ENCODE results near the gene MOBP. TPM values are rescaled to one million over a fixed set of nuclear protein-coding genes. Genes with fewer than 3 reads are reported as not detected.

Gene MOBP
- total RNA-seq, 4 donors from 2014 or later, result not detected

DNA sequence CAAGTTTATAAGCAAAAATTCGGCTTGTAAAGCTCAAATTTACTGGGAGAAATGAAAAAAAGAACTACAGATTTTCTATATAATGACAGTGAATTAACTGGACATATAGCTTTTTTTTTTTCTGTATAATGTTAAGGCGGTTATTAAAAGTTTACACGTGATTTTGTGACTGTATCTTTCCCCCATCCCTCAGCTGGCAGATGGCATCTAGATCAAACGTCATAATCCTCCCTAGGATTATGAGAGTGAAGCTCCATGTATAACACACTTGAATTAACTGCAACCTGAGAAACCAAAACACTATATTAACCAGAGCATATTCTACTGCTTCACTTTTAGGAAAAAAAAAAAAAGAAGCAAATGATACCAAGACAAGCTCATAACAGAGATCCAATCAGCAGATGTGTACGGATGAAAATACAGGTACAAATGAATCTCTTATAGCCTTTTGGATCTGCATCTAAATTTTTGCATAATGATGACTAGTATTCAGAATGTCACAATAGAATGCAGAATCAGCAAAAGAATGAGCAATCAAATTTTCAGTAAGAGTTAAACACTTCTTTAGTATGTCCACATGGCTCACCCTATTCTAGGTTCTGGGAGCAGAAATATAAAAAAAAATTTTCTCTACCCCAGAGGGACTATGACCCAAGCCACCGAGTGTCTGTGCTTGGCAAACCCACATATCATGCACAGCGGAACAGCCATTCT is 12.4 kb downstream of the MOBP start:
- TF ChIP-seq, protein P1, sequence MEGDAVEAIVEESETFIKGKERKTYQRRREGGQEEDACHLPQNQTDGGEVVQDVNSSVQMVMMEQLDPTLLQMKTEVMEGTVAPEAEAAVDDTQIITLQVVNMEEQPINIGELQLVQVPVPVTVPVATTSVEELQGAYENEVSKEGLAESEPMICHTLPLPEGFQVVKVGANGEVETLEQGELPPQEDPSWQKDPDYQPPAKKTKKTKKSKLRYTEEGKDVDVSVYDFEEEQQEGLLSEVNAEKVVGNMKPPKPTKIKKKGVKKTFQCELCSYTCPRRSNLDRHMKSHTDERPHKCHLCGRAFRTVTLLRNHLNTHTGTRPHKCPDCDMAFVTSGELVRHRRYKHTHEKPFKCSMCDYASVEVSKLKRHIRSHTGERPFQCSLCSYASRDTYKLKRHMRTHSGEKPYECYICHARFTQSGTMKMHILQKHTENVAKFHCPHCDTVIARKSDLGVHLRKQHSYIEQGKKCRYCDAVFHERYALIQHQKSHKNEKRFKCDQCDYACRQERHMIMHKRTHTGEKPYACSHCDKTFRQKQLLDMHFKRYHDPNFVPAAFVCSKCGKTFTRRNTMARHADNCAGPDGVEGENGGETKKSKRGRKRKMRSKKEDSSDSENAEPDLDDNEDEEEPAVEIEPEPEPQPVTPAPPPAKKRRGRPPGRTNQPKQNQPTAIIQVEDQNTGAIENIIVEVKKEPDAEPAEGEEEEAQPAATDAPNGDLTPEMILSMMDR (IDR thresholded peaks at IDR 0.05; ENCODE audit: low read depth), result no peak

DNA sequence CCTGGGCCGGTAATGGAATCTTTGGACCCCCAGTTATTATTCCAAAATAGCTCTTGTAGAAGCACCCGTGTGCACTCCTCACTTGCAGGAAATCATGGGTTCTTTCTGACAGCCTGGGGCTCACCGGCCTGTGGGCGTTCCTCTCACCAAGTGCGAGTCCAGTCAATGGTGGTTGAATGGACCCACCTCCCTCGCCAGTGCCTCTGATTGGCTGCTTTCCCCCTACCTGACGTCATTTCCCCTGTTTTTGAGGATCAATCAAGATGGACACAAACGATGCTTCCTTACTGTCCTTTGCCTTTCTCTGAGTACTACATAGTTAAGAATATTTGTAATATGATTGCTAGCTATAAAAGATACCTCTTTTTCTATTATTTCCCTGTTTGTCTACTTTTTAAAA is 18.1 kb downstream of the MOBP start:
- TF ChIP-seq, protein P1 (IDR thresholded peaks at IDR 0.05; ENCODE audit: low read depth), result no peak

DNA sequence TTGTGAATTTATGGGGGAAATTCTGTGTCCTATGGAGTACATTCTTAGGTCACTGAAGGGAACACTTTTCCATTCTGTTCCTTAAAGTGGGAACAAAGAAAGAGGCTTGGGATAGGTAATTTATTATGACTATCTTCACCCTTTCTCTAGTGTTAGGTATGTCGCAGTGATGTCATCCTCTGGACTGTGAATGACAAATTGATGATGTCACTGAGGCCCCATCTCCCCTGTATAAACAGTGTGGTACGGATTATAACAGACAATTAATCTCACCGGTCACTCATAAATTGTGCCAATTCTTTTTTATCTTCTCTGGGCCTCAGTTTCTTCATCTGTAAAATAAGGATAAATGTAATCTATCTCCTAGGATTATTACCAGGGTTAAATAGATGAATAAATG is 23.5 kb downstream of the MOBP start:
- TF ChIP-seq, protein P1 (IDR thresholded peaks at IDR 0.05; ENCODE audit: low read depth), result no peak

DNA sequence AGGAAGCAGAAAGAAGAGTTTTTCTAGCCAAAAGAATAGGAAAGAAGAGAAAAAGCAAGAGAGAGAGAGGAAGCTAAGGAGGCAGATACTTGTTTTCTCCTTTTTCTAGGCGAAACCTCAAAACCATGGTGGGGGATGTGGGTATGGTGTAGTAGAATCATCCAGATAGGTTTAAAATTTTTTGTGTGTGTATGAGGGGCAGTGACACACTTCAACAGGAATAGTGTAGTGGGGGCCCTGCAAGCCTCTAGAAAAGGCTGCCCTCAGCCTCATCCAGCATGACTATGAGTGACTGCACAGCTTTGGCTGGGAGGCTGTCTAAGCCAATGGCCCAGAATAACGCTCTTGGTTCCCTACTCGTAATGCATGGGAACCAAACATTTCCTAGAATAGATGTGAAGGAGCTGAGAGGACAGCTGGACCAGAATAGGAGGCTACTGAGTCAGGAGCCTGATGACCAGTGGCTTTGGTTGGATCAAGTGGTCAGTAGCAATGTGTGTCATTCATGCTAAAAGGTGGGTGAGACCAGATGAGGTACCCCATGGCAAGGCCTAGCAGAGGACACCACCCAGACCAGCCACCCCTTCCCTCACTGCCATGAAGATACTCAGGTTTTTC is 24.4 kb downstream of the MOBP start:
- TF ChIP-seq, protein P1 (IDR thresholded peaks at IDR 0.05; ENCODE audit: low read depth), result no peak

DNA sequence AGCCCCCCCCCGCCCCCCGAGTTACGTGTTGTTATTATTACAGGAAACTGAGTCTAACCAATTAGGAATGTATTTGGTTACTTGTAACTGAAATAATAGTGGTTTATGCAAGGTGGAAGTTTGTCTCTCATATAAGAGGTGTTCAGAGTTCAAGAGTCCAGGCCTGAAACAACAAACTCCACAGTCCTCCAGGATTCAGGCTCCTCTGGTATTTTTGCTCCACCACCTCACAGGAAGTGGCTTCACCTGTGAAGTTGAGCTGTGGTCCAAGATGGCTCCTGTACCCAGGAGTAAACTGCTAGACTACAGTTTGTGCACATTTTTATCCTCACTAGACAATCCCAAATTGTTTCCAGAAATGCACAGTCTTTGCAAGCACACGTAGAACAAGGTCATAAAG is 27.3 kb downstream of the MOBP start:
- TF ChIP-seq, protein P1 (IDR thresholded peaks at IDR 0.05; ENCODE audit: low read depth), result no peak

DNA sequence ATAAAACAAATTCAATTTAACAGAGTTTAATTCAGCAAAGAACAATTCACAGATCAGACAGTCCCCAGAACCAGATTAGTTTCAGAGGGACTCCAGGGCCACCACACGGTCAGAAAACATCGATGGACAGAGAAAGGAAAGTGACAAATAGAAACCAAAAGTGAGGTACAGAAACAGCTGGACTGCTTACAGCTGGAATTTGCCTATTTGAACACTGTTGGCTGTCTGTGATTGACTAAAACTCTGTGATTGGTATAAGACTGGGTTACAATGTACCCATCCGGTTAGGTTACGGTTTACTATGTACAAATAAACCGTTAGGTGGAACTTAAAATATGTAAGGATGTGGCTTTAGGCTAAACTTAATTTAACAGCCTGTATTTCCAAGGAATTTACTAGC is 30.3 kb downstream of the MOBP start:
- TF ChIP-seq, protein P1 (IDR thresholded peaks at IDR 0.05; ENCODE audit: low read depth), result no peak

DNA sequence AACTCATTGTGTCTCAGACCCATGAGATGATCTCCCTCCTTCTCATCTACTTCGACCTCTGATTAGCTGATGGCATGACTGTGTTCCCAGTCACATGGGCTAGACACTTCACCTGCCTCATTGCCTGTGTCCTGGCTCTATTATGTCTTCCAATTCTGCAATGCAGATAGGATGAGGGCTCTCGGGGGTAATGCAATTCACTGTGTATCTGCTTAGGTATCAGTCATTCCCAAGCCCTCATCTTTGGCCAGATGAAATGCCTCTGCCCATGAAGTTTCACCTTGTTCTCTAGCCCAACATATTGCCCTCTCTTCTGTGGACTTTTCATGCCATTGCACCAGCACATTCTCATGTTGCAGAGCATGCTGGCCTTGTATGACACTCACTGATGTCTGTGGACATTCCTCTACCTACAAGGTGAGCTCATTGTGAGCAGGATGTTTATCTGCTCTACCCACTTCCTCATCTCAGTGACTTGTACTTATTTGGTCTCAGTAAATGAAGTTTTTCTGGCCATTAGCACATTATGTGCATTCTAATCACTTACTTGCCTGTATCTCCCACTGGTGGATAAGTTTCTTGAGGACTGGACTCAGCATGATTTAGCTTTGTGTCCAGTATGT is 32.3 kb downstream of the MOBP start:
- TF ChIP-seq, protein P1 (IDR thresholded peaks at IDR 0.05; ENCODE audit: low read depth), result no peak
